HG03095 (cell line): ENCODE results near the gene ZKSCAN2.

Experiments
- ATAC-seq: cut with Tn5 transposase; IDR thresholded peaks from one replicate; pipeline ENCODE4 v1.9.1; 2021; ENCODE audit warnings: moderate library complexity; ENCODE audit not compliant: unreplicated experiment

Gene ZKSCAN2

DNA sequence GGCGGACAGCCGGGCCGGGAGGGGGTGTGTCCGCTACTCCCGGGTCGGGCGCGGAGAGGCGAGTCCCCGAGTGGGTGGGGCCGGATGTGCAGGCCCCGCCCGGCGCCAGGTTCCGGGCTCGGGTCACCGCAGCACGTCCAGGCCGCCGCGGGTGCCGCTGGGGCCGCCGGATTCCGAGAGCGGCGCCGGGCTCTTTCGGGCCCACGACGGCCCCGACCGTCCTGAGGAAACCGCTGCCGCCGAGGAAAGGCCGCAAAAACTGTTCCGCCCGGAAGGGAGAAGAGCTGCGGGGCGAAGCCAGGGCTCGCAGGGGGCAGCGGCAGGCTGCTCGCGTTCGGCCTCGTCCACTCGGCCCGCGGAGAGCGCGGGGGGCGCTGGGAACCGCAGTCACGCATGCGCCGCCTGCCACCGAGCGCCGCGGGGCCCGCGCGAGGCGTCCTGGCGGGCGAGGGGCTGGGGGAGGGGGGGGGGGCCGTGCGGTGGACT, at the start of gene ZKSCAN2:
Gene ZKSCAN2, minus strand, starts transcription at position 376 of the 486 bp plus-strand sequence. CDS start 718 bp downstream, outside the sequence.
- peak; percentile 89 for ATAC-seq

DNA sequence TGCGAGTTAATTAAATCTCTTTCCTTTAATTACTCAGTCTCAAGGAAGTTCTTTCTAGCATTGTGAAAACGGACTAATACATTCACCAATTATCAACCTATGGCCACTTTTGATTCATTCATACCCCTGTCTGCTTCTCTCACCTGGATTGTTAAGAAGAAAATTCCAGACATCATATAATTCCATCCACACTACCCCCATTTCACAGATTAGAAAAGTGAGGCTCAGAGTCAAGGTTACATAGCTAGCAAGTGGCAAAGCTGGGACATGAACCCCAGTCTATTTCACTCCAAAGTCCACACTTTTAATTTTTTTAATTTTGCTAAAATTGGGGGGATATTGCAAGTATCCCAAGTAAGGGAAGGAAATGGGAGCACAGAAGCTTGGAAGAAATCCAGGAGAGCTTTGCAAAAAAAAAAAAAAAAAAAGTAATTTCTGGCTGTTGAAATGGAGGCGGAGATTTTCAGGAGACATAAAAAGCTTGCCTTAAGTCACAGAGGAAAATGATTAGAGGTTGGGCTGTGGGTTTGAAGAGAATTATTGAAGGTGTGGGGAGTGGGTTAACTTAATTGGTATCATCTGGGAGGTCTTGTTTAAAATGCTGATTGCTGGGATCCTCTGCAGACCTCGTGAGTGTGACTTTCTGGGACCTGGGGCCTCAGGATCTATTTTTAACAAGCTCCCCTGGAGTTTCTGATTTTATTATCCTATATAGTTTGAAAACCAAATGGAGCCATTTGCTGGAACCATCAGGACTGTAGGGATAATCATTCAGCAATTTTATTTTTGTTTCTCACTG, 42.3 kb upstream of the ZKSCAN2 start:
- no peak for ATAC-seq

DNA sequence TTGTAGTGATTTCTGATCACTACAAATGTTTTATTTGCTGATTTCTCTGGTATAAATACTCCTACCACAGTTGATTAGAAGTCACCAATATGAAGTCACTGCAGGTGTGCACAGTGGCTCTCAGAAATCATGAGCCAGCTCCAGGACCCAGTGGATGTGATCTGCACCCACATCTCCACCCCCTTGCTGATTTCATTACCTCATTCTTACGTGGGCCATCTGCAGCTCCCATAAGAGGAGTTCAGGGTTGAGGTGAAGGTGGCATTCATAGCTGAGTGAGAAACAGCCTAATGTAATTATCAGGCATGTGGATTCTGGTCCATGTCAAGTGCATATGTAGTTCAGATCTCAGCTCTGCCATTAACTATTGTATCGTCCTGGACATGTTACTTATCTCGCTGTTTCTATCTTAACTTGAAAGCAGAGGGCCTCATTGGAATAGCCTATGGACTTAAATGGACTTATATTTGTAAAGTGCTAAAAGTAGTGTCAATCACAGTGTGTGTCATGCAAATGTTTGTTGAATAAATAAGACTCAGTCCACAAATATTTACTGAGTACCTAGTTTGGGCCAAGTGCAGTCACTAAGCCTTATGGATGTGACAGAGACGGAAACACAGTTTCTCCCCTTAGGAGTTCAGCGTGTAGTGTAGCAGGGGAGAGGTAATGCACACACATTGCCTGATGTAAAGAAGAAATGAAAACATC, 40.7 kb upstream of the ZKSCAN2 start:
- no peak for ATAC-seq

DNA sequence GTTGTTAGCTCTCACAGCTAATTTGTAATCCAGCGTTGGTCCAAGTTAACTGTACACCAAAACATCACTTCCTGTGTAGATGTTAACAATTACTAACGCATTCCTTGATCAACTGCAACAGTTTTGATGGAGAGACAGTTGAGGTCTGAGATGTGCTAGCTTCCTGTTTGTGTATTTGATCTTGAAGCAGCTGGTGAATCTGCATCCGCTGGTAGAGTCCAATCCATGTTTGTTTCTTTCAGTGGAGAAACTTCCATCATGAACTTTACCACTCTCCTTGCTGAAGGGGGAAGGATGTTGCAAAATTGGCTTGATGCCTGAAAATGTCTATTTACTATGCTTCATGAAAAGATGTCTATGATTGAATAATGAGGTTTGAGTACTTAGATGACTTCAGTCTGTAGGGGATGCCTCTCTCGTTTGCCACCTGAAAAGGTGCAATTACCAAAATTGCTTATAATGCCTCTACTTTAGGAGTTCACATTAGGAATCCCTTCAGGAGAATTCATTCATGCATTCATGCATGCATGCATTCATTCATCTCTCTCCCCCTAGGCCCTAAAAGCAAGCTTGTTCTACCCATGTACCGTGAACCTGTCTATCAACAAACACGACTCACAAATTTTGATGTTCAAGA, 39.6 kb upstream of the ZKSCAN2 start:
- no peak for ATAC-seq

DNA sequence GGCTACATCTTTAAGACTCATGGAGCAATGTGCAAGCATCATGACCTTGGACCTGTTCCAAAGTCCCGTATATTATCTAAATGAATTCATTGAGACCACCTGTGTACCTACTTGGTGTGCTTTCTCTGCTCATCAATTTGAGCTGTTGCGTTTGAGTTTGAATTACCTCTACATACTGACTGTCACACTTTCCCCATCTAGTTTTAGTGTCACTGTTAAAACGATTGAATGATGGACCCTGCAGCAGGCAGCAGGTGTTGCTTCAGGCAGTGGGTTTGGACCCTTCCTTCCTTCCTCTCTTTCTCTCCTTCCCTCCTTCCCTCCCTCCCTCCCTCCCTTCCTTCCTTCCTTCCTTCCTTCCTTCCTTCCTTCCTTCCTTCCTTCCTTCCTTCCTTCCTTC, 33.9 kb upstream of the ZKSCAN2 start:
- no peak for ATAC-seq

DNA sequence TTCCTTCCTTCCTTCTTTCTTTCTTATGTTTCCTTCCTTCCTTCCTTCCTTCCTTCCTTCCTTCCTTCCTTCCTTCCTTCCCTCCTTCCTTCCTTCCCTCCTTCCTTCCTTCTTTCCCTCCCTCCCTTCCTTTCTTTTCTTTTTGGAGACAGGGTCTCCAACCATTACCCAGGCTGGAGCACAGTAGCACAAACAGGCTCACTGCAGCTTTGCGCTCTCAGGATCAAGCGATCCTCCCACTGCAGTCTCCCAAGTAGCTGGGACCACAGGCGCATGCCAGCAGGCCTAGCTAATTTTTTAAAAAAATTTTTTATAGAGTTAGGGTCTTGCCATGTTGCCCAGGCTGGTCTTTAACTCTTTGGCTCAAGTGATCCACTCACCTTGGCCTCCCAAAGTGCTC, 31.8 kb upstream of the ZKSCAN2 start:
- ATAC-seq, result no peak

DNA sequence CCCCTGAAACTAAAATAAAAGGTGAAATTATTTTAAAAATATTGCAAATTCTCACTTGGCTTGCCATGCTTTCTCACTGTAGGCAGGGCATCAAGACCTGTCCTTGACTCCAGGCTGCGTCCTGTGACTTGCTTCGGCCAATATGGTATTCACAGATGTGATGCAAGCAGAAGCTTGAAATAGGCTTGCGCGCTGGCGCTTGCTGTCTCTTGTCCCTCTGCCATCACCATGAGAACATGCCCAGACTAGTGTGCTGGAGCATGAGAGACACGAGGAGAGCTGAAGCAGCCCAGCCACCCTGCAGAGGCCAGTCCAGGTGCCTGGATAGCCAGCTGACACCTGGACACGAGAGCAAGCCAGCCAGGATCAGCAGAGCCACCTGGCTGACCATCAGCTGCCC, 21.8 kb upstream of the ZKSCAN2 start:
- no peak for ATAC-seq

DNA sequence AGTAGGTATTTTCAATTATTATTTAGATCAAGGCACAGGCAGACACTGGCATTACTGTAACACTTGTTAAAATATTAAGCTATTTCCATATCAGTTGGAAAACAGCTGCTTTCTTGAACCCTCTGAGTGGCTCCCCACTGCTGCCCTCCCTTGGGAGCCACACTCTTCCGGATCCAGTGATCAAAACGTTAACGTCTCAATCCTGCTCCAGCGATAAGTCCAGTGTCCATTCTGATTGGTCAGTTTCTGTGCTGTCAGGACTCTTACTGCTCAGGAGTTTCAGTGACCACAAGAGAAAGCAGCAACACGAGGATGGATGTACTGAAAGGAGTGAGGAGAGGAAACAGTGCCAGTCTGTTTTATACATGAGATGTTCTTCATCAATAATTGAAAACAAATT, 13.8 kb upstream of the ZKSCAN2 start:
- ATAC-seq, result no peak

DNA sequence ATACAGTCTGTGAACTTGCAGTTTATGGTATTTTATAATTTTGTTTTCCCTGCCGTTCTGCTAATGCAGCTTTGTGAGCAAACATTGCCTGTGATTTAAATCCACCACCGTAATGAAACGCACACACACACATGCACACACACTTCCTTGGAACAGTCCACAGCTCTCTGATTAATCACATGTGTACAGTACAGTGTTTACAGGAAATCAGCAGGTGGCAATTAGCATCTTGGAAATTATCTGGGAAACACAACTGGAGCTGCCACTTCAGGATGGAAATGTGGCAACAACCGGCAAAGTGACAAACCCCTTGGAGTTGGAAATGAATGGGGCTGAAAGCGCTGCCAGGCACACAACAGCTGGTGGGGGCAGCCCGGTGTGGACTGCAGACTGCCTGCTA, 12.9 kb upstream of the ZKSCAN2 start:
- no peak for ATAC-seq

DNA sequence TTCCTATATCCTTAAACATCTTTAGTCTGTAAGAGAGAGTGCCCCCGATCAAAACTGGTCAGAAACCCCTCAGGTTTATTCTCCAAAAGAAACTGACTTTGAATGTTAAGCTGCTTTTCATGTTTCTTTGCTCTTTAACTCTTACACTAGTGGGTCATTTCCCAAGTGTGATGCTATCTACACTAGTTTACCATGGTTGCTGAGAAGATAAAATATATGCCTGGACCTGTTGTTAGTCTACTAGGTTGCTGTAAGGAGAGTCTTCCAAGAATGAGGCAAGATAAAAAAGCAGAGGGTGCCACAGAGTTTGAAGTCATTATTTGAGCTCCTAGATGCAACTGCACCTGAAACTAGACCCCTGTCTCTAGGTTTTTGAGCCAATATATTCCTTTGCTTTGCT, 12.2 kb upstream of the ZKSCAN2 start:
- no peak for ATAC-seq

DNA sequence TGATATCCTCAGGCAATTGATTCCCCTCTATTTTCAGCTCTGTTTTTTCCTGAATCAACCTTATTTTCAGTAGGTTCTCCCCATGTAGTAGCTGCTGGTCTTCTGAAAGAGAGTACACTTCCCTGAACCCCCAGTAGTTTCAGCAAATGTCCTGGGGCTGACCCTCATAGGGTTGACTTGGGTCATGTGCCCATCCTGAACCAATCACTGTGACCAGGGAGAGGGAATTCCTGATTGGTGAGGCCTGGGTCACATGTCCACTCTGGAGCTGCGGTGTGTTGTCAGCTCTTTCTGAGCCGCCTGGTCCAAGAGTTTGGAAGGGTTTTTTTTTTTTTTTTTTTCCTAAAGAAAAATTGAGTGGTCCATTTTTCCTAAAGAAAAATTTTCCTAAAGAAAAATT, 8.3 kb upstream of the ZKSCAN2 start:
- ATAC-seq, result no peak

DNA sequence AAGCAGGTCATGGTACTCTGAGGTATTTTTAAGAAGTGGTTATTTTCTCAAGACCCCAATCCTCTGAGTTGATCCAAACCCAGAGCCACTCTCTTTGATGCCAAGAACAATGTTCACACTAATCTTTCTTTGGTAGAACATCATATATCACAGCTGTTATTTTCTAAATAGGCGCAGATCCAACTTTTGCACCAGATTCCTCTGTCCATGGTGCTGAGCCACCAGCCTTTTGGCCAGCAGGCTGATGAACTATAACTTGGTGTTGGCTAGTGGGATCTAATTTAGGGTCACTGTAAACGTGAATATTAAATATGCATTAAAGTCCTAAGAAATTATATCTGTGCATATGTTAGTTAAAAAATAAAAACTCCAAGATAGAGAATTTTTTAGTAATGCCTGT, 7.0 kb upstream of the ZKSCAN2 start:
- no peak for ATAC-seq

DNA sequence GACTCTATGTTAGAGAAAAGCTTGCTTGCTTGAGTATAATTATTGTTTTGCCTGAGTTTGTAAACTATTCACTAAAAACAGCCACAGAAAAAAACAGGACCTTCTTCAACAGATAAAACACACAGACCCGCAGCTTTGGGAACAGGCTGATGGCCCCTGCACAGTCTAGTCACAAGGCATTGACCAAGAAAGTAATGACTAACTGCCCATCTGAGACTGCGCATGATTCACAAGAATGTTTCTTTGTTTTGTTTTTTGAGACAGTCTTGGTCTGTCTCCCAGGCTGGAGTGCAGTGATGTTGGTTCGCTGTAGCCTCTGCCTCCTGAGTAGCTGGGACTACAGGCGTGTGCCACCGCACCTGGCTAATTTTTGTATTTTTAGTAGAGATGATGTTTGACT, 2.8 kb upstream of the ZKSCAN2 start:
- ATAC-seq, result no peak

DNA sequence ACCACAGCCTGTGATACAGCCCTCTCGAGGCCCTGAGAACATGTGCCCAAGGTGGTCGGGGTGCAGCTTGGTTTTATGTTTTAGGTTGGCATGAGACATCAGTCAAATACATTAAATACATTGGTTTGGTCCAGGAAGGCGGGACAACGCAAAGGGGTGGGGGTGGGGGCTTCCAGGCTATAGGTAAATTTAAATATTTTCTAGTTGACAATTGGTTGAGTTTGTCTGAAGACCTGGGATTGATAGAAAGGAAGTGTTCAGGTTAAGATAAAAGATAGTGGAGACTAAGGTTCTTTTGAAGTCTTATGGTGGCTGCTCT, 1.2 kb upstream of the ZKSCAN2 start:
- ATAC-seq, result no peak

DNA sequence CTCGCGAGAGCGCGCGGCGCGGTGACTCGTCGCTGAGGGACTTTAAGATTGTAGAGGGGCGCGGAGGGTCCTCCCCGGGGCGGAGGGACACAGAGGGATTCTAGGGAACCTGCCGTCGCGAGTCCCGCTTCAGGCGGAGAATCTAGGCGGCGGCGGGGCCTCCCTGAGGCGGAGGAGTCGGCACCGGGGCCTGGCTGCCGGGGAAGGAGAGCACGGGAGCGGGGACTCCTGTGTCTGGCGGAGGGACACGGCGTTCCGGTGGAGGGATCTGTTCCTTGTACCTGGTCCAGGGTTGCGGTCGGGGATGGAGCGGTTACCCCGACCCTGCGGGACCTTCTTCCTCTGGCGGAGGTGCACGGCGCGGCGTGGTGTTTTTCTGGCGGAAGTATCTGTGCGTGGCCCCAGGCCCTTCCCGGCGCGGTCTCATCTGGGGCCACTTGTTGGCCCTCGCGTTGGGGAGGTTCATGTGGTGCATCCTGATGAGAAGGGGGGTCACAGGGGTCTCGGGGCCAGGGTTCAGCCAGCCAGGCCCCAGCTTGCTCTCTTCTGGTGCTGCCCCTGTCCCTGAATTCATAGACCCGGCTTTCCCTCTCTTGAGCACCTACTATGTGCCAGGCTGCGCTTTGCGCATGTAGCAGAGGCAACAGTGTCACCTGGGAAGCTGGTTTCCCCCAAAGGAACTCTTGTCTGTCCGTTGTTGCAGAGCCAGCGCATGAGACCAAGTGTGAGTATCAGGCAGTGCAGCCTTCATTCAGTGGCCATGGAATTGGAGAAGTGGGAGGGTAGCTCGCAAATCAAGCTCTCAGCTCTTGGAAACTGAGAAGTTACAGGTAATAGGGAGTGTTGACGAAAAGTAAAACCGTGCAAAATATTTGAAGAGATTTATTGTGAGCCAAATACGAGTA, 563 bp upstream of the ZKSCAN2 start:
- ATAC-seq, result peak; percentile 33

DNA sequence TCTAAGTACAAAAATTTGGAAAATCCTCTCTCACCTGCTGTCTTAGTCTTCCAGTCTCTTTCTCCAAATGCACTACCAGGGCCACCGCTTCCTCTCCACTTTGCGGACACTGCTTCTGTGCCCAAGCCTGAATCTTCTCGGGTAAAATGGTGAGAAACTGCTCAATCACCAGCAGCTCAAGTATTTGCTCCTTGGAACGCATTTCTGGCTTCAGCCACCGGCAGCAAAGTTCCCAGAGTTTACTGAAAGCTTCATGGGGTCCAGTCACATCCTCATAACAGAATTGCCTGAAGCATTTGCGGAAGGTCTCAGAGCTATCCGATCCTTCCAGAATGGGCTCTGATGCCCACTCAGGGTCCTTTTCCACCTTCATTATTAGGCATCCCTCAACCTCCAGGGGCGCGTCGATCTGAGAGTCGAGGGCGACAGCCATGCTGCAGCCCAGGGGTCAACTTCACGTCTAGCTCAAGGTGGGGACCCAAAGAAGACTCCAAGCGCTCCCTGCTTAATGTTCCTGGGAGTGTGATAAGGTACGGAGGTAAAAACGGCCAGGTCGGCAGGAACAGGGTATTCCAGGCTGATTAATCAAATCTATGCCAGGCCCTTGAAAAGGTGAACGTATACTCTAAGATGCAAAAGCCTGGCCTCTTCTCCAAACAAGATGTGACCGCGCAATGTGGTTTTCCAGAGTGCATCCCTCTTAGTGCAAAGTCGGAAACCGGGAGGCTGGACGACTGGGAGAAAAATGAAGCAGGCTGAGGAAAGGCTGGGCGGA, 763 bp downstream of the ZKSCAN2 start:
- ATAC-seq, result peak; percentile 2

DNA sequence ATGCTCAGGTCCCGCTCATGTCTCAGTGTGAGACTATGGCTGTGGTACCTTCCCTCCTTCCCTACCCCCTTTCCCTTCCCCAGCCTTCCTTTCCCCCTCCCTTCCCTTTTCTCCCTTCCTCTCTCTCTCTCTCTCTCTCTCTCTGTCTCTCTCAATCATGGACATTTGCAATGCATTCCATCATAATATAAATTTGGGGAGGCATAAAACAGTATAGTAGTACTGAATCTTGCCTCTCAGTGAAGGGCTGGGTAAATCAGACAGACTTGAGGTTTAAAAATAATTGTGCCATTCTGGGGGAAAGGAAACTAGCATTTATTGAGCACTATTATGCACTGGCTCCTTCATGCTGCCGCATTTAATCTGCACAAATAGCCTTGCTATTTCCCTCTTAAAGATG, 4.3 kb downstream of the ZKSCAN2 start:
- ATAC-seq, result no peak

DNA sequence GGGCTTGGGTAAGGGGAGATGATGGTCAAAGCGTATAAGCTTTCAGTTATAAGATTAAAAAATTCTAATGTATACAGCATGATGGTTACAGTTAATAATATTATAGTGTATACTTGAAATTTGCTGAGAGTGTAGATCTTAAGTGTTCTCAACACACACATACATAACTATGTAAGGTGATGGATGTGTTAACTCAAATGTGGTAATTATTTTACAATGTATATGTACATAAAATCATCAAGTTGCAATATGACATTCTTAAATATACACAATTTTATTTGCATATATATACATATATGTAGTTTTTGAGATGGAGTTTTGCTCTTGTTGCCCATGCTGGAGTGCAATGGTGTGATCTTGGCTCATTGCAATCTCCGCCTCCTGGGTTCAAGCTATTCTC, 7.2 kb downstream of the ZKSCAN2 start:
- ATAC-seq, result no peak

DNA sequence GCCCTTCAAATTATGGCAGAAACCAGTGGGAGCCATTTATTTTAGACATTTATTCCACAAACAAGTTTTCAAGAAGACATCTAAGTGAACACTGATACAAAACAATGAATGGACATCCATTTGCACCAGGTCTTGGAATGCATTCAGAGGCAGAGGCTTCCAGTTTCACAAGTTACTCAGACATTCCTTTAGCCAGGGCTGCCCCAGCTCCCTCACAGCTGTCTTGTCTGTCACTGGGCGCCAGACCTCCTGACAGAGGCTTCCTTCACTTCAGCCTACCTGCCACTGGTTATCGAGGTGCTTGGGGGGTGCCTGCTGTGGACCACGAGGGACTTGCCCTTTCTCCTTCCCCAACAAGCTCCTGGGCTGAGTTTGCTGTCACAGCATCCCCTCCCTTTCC, 21.7 kb downstream of the ZKSCAN2 start:
- ATAC-seq, result no peak

DNA sequence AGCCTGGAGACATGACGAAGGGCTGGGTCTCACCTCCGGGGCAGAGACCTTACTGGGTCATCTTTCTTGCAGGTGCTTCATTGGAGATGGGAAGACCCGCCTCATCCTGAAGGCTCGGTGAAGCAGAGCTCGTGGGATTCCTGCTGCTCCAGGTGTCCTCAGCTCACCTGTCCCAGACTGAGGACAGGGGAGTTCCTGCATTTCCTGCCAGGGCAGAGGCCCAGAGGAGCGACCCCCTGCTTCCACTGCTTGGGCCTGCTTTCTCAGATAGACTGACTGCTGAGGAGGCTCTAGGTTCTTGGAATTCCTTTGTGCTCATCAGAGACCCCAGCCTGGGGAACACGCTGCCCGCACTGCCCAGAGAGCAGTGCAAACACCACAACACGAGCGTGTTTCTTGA, 29.3 kb downstream of the ZKSCAN2 start:
- ATAC-seq, result no peak
